SKM-1 (cell line): ENCODE data around the gene FA2H.
A peak's percentile ranks its signal among the peaks of the same experiment; 100 is the strongest.
"Not testable (repeated sequence)": the region's sequence is repeated elsewhere in the genome, so short reads cannot be mapped to it uniquely, and the experiment has no call there.

ENCODE experiments used
- DNase-seq: peaks from one replicate; lab custom pipeline; 2025; ENCODE audit not compliant: unreplicated experiment; lab: John Stamatoyannopoulos, UW

The FA2H gene

DNA sequence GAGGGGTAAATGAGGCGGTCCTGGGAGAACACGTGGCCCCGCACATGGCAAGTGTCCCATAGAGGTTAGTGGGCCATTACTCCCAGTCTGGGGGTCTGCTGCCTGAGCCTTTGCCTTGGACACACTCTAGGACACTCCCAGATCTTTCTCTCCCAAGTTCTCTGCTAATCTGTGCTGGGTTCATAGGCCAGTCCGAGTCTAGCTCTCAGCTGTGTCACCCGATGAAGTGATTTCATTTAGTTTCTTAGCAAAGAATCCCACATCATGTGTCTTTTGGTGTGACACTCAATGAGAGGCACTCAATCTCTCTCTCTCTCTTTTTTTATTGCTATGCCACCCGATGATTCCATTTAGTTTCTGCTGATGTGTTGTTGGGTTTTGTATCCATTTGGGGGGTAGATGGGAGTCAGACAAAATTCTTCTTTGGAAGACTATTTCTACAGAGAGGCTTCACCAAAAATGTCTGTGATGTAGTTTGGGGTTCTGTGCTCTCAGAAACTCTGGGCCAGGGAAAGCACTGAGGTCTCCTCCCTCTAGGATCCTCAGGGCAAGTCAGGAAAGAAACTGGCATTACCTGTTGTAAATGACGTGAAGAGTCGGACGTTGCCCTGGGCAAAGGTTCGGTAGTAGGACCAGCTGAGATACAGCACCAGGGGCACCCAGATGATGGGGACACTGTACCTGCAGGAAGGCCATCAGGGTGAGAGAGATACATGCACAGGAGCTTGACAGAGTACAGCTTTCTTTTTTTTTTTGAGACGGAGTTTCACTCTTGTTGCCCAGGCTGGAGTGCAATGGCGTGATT is 48.8 kb downstream of the FA2H start:
- DNase-seq: no peak

- no peak for DNase-seq
These were observed 49.6 kb downstream of the FA2H start for GRCh38 chr16:74724820-74725549.

GRCh38 chr16:74723256-74723655 is 51.4 kb downstream of the FA2H start:
- no peak for DNase-seq

DNA sequence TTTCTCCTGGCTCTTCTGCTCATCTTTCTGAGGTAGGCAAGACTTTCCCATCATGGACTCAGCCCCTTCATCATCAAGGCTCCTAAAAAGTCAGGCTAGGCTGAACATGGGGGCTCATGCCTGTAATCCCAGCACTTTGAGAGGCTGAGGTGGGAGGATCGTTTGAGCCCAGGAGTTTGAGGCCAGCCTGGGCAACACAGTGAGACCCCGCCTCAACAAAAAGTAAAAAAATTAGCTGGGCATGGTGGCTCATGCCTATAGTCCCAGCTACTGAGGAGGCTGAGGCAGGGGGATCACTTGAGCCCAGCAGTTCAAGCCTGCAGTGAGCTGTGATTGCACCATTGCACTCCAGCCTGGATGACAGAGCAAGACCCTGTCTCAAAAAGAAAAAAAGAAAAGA is 52.5 kb downstream of the FA2H start:
- DNase-seq: not testable (repeated sequence)

- no peak for DNase-seq
These were observed 52.9 kb downstream of the FA2H start for GRCh38 chr16:74721716-74722115.

DNA sequence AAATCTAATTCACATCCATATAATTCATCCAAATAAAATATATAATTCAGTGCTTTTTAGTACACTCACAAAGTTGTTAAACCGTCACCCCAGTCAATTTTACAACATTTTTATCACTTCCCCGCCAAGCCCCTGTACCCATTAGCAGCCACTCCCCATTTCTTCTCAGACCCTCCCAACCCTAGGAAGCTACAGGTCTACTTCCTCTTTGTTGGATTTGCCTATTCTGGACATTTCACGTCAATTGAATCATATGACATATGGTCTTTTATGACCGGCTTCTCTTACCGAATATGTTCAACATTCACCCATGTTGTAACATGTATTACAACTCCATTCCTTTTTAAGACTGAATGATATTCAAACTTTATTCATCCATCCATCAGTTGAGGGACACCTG is 54.0 kb downstream of the FA2H start:
- DNase-seq: no peak

DNA sequence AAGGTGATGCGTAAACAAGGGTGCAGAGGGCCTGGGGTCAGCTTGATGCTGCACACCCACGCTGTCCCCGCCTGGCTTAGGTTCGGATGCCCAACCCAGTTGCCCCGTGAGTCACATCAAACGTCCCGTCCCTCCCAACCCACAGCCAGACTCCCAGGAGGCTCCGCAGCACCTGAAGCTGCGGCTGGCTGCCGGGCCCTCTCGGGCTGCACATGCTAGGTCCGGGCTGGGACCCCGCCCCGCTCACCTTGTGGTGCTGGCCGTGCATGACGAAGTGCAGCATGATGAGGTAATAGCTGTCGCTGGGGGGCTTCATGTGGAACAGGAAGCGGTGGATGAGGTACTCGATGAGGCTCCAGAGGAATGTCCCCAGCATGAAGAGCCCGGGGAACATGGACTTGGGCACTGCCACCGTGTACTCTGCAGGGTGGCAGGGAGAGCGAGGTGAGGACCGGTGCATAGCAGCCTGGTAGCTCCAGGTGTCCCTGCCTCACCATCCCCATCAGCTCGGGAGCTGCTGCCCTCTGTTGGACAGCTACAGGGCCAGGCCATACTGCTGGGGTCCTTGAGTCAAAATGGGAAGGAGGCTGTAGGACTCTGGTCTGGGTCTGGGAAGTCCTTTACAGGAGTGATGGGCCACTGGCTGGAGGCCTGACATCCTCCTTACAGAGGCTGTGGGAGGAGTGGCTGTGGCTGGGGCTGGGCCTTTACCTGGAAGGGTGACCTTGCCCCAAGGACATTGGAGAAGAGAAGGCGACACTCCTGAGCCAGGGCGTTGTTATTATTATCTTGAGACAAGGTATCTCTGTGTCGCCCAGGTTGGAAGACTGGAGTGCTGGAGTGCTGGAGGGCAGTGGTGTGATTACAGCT is 55.6 kb downstream of the FA2H start:
- no peak for DNase-seq

DNA sequence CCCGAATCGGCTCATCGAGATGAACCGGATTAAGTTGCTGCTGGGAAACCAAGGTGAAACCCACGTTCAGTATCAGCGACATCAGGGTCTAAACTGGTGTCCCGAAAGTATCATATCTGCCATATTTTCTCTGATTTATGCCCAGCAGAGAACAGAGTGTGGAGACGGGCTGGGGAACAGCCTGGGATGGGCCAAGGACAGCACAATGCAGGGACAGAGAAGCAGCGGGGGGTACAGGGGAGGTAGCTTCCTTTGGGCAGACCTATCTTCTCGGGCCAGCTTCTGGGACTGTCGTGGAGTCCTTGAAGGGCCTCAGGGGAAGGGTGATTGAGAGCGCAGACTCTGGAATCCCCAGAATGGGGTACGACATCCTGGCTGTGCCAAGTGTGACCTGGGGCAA is 56.5 kb downstream of the FA2H start:
- no peak for DNase-seq

DNA sequence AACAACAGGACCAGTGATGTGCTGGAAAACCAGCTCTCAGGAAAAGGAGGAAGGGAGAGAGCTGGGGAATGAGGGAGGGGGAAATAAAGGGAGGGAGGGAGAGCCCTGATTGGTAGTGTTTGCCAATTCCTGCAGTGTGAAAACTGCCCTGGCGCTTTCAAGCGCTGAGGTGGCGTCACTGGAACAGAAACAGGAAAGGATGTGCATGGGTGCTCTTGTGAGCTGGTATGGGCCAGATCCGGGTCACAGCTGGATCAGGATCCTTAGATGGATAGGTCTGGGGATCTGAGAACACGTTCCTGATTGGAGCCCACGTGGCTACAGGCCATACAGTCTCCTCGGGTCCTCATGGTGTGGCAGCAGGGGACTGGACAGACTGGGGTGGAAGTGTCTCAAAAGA is 57.3 kb downstream of the FA2H start:
- DNase-seq: no peak

- no peak for DNase-seq
These were observed 58.3 kb downstream of the FA2H start for GRCh38 chr16:74716355-74716754.

- DNase-seq: no peak
These were observed 60.7 kb downstream of the FA2H start for GRCh38 chr16:74713876-74714275.

- no peak for DNase-seq
These were observed 61.3 kb downstream of the FA2H start for GRCh38 chr16:74713325-74713724.

- no peak for DNase-seq
These were observed 62.7 kb downstream of the FA2H start for GRCh38 chr16:74711938-74712337.

DNA sequence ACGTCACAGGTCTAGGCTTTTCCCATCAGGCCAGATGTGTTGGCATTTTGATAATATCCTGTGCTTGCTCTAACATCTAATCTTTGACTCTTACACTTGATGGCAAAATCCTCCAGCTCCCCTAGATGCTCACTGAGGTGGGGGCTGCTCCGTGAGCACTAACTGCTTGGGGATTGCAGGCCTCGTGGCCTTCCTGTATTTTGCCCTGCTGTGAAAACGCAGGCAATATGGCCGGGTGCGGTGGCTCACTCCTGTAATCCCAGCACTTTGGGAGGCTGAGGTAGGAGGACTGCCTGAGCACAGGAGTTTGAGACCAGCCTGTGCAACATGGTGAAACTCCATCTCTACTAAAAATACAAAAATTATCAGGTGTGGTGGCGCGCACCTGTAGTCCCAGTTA is 64.2 kb downstream of the FA2H start:
- no peak for DNase-seq

- peak; percentile 80 for DNase-seq
These were observed 65.2 kb downstream of the FA2H start for GRCh38 chr16:74709441-74709877.

GRCh38 chr16:74700438-74701225 is 74.0 kb downstream of the FA2H start, which contains the start of gene MLKL:
Gene MLKL (minus strand): TSS chr16:74700862. CDS start chr16:74695757, 5,105 bp downstream.
- peak; percentile 94 for DNase-seq

- DNase-seq: no peak
These were observed 74.5 kb downstream of the FA2H start for GRCh38 chr16:74700116-74700437.

DNA sequence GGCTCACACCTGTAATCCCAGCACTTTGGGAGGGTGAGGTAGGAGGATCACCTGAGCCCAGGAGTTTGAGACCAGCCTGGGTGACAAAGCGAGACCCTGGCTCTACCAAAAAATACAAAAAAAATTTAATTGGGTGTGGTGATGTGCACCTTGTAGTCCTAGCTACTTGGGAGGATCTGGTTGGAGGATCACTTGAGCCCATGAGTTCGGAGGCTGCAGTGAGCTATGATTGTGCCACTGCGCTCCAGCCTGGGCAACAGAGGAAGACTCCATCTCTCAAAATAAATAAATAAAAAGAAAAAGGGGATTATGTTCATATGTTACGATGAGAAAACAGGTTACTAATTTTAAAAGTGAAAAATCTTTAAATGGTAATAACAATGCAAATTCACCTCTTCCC is 75.0 kb downstream of the FA2H start:
- DNase-seq: no peak

DNA sequence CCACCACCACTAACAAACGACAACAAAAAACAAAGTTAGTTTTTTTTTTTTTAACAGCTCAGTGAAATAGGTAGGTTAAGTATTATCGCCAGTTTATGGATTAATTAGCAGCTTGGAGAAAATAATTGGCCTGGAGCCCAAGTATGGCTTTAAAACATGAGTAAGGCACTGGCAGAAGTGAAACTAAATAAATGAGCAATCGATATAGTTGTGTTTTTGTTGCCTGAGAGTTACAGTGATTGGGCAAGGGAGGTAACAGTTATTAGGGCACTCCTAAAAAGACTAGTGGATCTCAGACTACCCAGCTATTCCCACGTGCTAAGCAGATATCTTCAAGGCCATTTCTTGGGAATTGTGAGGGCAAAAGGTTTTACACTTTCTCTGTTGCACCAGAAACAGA is 76.4 kb downstream of the FA2H start:
- no peak for DNase-seq
